HG03520 (cell line): ENCODE measurements around the gene CHL1.

Experiments used
- ATAC-seq: cut with Tn5 transposase; IDR thresholded peaks from one replicate; pipeline ENCODE4 v1.9.1; 2021; ENCODE audit warnings: mild to moderate bottlenecking, moderate library complexity; ENCODE audit not compliant: unreplicated experiment

The CHL1 gene

GRCh38 chr3:454986-455385 is 258.4 kb downstream of the CHL1 start:
- ATAC-seq = no peak

GRCh38 chr3:458124-458523 is 261.6 kb downstream of the CHL1 start:
- ATAC-seq = no peak

- ATAC-seq = peak; percentile 73
Observed at GRCh38 chr3:458653-459310, 262.2 kb downstream of the CHL1 start.
